NCI-H2227 treated with DMSO at 0.1 percent for 48 hours (cell line): Measurements from ENCODE around the gene AQP1.

Source experiments
- DNase-seq: peaks from one replicate; lab custom pipeline; 2025; lab: John Stamatoyannopoulos, UW

The AQP1 gene

DNA sequence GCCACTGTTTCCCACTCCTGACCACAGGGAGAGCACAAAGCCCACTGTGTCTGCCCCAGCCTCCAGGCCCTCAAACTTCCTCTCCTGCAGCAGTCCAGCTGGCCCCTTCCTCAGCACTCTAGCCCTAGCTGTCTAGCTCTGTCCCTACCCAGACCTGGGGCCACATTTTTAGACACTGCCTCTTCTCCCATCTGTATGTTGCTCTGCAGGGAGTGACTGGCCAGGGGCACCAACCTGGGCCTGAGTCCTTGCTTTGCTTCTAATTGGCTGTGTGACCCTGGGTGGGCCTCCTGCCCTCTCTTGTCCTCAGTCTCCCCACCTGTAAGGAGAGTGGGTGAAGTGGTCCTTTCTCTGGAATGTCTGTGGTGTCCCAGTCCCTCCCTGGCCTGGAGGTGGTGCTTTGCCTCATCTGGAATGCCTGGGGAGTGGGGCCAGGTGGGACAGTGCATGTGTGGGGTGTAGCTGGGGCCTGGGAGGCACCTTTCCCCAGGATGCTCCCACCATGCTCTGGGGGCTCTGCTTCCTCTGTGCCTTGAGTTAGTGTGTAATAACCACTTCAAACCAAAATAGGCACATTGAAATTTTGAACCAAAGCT, 25.1 kb downstream of the AQP1 start:
- DNase-seq: no peak

GRCh38 chr7:30937416-30937815, 25.8 kb downstream of the AQP1 start:
- DNase-seq: no peak

- DNase-seq: peak; percentile 75
Measured at GRCh38 chr7:30938435-30939316, 27.0 kb downstream of the AQP1 start.

DNA sequence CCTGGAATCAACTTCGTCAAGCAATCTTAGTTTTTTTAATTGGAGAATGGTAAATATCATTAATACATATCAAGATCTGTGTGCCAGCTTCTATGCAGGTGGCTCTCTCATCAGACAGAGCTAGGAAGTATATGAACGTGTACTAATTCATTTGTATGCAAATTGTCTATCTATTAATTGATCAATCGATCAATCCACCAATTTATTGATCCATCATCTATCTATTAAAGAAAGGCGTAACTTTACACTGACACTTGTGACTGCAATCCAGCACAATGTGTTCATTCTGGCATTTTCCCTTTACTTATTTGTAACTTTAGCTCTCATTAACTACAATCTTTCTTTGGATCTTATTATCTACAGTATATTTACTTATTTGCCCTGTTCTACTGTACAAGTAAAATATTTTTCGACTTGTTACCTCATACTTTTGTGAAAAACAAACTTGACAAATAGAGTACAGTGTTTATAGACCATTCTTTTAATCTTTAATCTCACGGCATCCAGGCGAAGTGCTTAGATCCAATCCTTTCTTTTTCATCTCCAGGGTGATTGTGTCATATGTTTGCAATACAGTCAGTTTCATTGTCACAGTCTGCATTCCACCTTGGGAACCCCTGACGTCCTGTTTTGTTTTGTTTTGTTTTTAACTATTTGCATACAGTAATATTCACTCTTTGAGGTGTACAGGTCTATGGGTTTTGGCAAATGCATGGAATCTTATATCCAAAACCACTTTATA, 30.1 kb downstream of the AQP1 start:
- DNase-seq: no peak

- DNase-seq: no peak
Measured at GRCh38 chr7:30950197-30950596, 38.5 kb downstream of the AQP1 start.

GRCh38 chr7:30954914-30955313, 43.3 kb downstream of the AQP1 start:
- no peak for DNase-seq

DNA sequence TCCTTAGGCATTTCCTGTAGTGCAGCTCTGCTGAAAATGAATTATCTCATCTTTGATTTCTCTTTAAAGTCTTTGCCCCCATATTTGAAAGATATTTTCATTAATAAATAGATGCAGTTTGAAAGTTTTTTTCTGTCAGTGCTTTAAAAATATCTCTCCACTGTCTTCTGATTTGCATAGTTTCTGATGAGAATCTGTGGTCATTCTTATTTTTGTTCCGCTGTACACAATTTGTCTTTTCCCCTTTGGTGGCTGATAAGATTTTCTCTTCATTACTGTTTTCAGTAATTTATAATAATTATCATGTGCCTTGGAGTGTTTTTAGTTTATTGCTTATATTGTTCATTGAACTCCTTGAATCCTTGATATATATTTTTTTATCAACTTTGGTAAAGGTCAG, 45.1 kb downstream of the AQP1 start:
- DNase-seq: no peak

DNA sequence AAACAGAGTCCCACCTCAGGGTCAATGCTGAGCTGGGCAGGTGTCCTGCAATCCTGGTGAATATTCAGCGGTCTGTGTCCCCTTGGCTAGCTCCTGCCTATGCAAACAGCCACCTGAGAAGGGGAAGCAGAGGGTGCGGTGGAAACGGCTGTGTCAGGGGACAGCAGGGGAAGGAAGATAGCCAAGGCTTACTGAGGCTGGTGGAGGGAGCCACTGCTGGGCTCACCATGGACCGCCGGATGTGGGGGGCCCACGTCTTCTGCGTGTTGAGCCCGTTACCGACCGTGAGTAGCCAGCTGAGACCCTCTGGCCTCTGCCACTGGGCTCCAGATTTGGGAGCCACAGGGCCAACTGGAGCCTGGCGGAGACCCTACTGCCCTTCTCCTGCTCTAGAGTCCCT, 52.2 kb downstream of the AQP1 start, which contains the start of gene GHRHR:
GHRHR (plus strand) TSS at position 112 of the 400 bp plus-strand sequence; CDS start at position 228, 116 bp downstream.
- DNase-seq: no peak

DNA sequence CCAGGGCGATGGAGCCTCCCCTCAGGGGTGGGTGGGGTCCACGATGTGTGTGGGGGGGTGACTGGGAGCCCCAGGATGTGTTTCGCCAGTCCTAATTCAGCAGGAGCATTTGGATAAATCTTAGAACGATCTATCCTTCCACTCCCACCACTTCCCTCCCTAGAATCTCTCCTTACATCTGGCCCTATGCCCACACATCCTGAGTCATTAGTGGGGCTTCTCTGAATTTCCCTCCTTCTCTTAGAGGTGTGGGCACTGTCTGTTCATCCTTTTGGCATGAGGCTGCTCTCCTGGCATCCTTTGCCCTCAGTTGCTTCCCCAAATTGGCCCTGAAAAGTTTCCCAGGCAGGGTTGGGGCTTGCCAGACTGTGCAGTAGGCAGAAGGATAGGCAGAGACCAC, 53.7 kb downstream of the AQP1 start:
- DNase-seq: no peak

DNA sequence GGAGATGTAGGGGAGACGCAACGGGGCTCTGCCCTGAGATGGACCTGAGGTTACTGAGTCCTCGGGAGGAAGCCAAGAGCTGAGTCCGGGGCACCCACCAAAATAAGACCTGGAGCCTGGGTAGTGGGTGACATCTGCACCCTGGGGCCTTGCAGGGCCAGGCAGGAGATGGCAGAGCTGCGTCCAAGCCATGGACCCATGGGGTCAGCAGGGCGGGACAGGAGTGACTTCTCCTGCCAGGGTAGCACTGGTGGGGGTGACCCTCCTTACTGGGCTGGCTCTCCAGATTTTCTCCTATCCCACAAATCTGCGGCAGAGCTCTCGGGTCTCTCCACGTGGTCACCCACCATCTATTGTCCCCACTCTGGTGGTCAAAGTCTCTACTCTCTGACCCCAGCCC, 54.2 kb downstream of the AQP1 start:
- DNase-seq: no peak

- no peak for DNase-seq
Measured at GRCh38 chr7:30968294-30968693, 56.6 kb downstream of the AQP1 start.

- no peak for DNase-seq
Measured at GRCh38 chr7:30968747-30969603, 57.3 kb downstream of the AQP1 start.

DNA sequence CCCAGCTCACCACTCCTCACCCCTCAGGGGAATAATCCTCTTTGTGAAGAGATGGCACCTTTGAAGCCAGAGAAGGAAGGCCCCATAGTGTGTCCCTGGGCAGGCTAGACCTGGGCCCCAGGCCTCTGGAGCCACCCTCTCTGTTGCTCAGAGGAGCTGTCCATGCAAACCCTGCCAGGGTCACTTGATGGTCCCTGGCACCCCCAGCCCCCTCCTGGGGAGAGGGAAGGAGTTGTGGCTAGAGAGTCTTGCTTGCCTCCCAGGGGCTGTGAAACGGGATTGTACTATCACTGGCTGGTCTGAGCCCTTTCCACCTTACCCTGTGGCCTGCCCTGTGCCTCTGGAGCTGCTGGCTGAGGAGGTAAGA, 57.9 kb downstream of the AQP1 start:
- DNase-seq: no peak

DNA sequence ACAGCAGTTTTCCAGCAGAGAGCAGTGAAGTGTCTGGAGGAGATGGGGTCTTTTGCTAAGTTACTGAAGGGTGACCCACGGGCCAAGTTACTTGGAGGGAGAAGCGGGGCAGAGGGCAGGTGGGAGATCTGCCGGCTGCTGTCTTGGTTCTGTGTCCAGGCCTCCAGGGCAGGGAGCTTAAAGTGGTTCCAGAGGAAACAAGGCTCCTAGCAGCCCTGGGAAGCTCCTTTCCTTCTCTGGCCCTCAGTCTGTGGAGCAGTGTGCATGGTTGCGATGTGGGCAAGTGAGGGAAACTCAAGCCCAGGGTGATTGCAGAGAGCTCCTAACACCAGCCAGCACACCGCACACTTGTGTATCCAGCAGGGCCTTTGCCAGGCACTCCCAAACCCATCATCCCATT, 58.4 kb downstream of the AQP1 start:
- no peak for DNase-seq

DNA sequence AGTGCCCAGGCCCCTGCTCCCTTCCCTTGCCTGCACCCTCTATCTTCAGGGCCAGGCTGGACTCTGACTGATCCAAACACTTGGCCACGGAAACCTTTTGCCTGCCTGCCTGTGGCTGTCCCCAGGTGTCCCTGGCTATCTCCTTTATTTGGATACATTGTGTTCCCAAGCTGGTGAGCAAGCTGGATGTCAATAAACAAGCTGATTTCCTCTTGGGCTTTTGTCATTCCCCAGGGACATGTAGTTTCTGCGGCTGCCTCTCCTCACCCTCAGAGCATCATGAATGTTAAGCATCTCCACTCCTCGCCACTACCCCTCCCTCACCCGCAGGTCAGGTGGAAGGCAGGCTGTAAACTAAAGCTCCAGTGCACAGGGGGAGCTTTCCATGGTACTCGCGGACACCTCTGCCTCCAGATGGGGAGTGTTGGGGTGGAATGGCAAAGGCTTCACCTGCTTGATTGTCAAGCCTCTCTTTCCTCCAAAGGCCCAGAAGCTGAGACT, 59.0 kb downstream of the AQP1 start:
- no peak for DNase-seq

DNA sequence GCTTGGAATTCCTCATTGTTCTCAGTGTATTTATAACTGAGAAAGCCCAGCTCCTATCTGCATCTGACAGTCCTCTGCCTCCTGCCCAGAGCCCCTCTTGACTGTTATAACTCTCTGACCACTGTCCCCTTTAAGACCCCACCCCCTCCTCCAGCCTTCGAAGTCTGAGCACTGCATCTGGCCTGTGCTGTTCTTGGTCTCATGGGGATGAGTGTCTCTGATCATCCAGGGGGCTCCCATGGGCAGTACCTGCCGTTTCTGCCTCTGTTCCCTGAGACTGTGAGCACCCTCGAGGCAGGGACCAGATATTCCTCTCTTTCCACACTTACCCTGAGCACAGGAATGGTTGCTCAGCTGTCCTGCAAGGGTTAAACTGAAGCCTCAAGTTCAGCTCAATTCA, 59.8 kb downstream of the AQP1 start:
- no peak for DNase-seq

DNA sequence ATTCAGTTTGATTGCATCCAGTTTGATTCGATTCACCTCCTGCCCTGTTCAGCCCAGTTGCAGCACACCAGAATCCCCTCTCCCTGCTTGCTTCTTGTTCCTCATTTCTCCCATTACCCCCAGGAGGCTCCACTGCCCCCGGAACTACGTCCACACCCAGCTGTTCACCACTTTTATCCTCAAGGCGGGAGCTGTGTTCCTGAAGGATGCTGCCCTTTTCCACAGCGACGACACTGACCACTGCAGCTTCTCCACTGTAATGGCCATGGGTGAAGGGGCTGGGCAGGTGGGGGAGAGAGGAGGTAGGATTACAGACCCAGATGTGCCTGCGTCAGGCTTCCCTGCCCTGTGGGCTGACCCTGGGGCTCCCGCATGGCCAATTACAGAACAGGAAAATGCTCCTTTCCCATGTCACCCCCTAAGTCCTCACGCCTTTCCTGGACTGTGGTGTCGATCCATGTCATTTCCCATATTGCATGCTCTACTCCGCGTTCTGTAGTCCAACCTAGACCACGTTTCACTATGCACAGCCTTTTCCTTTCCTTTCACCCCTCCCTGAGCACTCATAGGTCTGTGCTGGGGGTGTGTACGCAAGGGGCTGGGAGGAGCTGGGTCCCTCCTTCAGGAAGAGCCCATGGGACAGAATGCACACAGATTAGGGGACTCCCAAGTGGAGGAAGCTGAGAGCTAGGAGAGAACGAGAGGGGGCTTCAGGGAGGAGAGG, 60.3 kb downstream of the AQP1 start:
- DNase-seq: no peak

- no peak for DNase-seq
Measured at GRCh38 chr7:30973292-30973691, 61.6 kb downstream of the AQP1 start.

- DNase-seq: no peak
Measured at GRCh38 chr7:30973791-30974604, 62.3 kb downstream of the AQP1 start.

DNA sequence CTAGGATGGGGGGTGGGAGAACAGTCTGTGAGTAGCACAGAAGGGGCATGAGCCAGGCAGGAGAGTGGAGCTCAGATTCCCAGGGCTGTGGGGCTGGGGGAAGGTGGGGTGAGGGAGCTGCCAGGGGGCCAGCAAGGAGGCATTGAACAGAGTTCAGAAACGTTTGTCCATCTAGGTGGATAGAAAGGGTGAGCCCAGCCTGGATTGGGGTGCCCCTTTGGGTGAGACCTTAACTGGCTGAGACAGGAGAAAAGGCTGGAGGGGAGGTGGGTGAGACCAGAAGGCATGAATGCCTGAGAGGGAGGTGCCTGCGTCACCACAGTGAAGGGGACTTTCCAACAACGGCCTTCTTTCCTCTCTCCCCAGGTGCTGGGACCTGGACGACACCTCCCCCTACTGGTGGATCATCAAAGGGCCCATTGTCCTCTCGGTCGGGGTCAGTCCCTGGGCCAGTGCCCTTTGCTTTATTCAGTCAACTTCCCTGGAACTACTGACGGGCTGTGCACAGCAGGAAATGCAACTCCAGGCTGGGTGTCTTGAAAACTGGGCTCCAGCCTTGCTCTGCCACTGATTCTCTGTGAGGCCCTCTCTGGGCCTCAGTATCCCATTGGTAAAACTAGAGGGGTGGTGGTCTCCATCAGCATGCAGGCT, 63.1 kb downstream of the AQP1 start:
- DNase-seq: no peak
